ENCODE data around the gene ITPR2. TPM values are rescaled to one million over a fixed set of nuclear protein-coding genes. Genes with fewer than 3 reads are reported as not detected.

ITPR2 gene
- total and polyA plus RNA-seq, 4 donors = 4.1 to 47.0 (median 26.5) TPM

GRCh38 chr12:26546535-26547314 is 286.3 kb downstream of the ITPR2 start:
- Histone ChIP-seq H3K9ac (ENCODE audit: insufficient read depth in 1 of 2, low read length in 2 of 2) (no peak overlapping the region), H3K4me1 (ENCODE audit: control insufficient read depth in 5 of 5, insufficient read depth in 5 of 5, low read length in 5 of 5) (peaks cover 0 to 3% (median 0%) of the 10 kb centered on the region in 5 donors), H3K4me3 (no peak overlapping the region), H3K27ac (ENCODE audit: low read depth in 1 of 2, low read length in 1 of 2) (no peak overlapping the region), H3K27me3 (ENCODE audit: control insufficient read depth in 3 of 3, insufficient read depth in 3 of 3, low read length in 2 of 3) (no peaks in the 10 kb centered on the region), H3K9me3 (ENCODE audit: control insufficient read depth in 4 of 4, insufficient read depth in 3 of 4, low read length in 3 of 4) (peaks cover 0 to 6% (median 0%) of the 10 kb centered on the region in 4 donors), H3K36me3 (ENCODE audit: control insufficient read depth in 4 of 4, insufficient read depth in 4 of 4, low read length in 4 of 4) (peaks cover 0 to 5% (median under 1%) of the 10 kb centered on the region in 4 donors)
- DNase-seq (no peak), ATAC-seq (ENCODE audit: insufficient read depth, low FRiP score) (no peak)
- TF ChIP-seq, protein P1, sequence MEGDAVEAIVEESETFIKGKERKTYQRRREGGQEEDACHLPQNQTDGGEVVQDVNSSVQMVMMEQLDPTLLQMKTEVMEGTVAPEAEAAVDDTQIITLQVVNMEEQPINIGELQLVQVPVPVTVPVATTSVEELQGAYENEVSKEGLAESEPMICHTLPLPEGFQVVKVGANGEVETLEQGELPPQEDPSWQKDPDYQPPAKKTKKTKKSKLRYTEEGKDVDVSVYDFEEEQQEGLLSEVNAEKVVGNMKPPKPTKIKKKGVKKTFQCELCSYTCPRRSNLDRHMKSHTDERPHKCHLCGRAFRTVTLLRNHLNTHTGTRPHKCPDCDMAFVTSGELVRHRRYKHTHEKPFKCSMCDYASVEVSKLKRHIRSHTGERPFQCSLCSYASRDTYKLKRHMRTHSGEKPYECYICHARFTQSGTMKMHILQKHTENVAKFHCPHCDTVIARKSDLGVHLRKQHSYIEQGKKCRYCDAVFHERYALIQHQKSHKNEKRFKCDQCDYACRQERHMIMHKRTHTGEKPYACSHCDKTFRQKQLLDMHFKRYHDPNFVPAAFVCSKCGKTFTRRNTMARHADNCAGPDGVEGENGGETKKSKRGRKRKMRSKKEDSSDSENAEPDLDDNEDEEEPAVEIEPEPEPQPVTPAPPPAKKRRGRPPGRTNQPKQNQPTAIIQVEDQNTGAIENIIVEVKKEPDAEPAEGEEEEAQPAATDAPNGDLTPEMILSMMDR (IDR thresholded peaks at IDR 0.05; ENCODE audit: control extremely low read depth, extremely low read depth) = no peak
- 88 to 93% methylated on average over 3 of the region's 3 CpGs for WGBS, 2 donors

GRCh38 chr12:26539131-26539530 is 293.9 kb downstream of the ITPR2 start:
- Histone ChIP-seq H3K9ac (ENCODE audit: insufficient read depth in 1 of 2, low read length in 2 of 2) (no peak overlapping the region), H3K4me3 (no peak overlapping the region), H3K27ac (ENCODE audit: low read depth in 1 of 2, low read length in 1 of 2) (no peak overlapping the region), H3K36me3 (ENCODE audit: control insufficient read depth in 4 of 4, insufficient read depth in 4 of 4, low read length in 4 of 4) (peaks cover 0 to 2% (median 0%) of the 10 kb centered on the region in 4 donors), H3K27me3 (ENCODE audit: control insufficient read depth in 3 of 3, insufficient read depth in 3 of 3, low read length in 2 of 3) (no peaks in the 10 kb centered on the region), H3K4me1 (ENCODE audit: control insufficient read depth in 5 of 5, insufficient read depth in 5 of 5, low read length in 5 of 5) (peaks cover 0 to 3% (median 0%) of the 10 kb centered on the region in 5 donors), H3K9me3 (ENCODE audit: control insufficient read depth in 4 of 4, insufficient read depth in 3 of 4, low read length in 3 of 4) (no peaks in the 10 kb centered on the region)
- 99% methylated on average over 4 of the region's 4 CpGs for WGBS, 2 donors
- no peak for ATAC-seq (ENCODE audit: insufficient read depth, low FRiP score)
- TF ChIP-seq, protein P1 (IDR thresholded peaks at IDR 0.05; ENCODE audit: control extremely low read depth, extremely low read depth) = no peak
- DNase-seq = no peak

DNA sequence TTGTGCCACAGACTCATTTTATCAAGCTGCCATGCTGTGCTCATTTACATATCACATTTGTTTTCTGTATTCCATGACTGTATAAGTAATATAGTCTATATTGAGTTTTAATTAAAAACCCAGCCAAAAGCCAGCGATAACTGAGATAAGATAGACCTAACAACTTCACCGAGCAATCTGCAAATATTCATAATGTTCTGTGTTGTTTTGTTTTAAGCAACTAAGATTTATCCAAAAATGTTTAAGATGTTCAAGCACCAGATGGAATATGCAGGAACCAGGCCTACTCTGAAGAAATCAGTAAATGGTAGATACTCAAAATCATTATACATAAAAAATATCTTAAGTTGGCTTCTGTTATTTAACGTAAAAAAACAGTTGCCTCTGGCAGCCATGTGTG is 295.3 kb downstream of the ITPR2 start:
- Histone ChIP-seq H3K9me3 (ENCODE audit: control insufficient read depth in 4 of 4, insufficient read depth in 3 of 4, low read length in 3 of 4) (no peaks in the 10 kb centered on the region), H3K27ac (ENCODE audit: low read depth in 1 of 2, low read length in 1 of 2) (no peak overlapping the region), H3K27me3 (ENCODE audit: control insufficient read depth in 3 of 3, insufficient read depth in 3 of 3, low read length in 2 of 3) (no peaks in the 10 kb centered on the region), H3K9ac (ENCODE audit: insufficient read depth in 1 of 2, low read length in 2 of 2) (no peak overlapping the region), H3K36me3 (ENCODE audit: control insufficient read depth in 4 of 4, insufficient read depth in 4 of 4, low read length in 4 of 4) (peaks cover 0 to 2% (median 0%) of the 10 kb centered on the region in 4 donors), H3K4me3 (no peak overlapping the region), H3K4me1 (ENCODE audit: control insufficient read depth in 5 of 5, insufficient read depth in 5 of 5, low read length in 5 of 5) (peaks cover 0 to 4% (median 0%) of the 10 kb centered on the region in 5 donors)
- 95 to 97% methylated on average over 3 of the region's 3 CpGs for WGBS, 2 donors
- TF ChIP-seq, protein P1 (IDR thresholded peaks at IDR 0.05; ENCODE audit: control extremely low read depth, extremely low read depth) = no peak
- ATAC-seq (ENCODE audit: insufficient read depth, low FRiP score) (no peak), DNase-seq (no peak)
